Osteoblast (primary cell): ENCODE results near the gene EPS8L2. TPM values are rescaled to one million over a fixed set of nuclear protein-coding genes. Genes with fewer than 3 reads are reported as not detected.

ENCODE experiments used
- DNase-seq: peaks from one replicate; pipeline ENCODE4 v3.0.0; 2011; ENCODE audit warnings: low spot score, mixed read lengths; ENCODE audit not compliant: insufficient read length; ENCODE audit errors: missing footprints
- H2AFZ ChIP-seq: 2 replicates; pipeline ENCODE4 v1.6.0; 2011; ENCODE audit warnings: mild to moderate bottlenecking, low read length
- H3K27ac ChIP-seq: 2 replicates; pipeline ENCODE4 v1.5.1; 2011; ENCODE audit warnings: mild to moderate bottlenecking, low read depth, low read length, moderate library complexity
- H3K27me3 ChIP-seq: 2 replicates; pipeline ENCODE4 v1.6.0; 2012; ENCODE audit warnings: mild to moderate bottlenecking, control low read depth, inconsistent platforms, low read length, moderate library complexity; ENCODE audit not compliant: insufficient read depth
- H3K36me3 ChIP-seq: 2 replicates; pipeline ENCODE4 v1.5.1; 2011; ENCODE audit warnings: mild to moderate bottlenecking, low read length, control low read depth, moderate library complexity; ENCODE audit not compliant: insufficient read depth
- H3K4me1 ChIP-seq: 2 replicates; pipeline ENCODE4 v1.5.1; 2011; ENCODE audit warnings: mild to moderate bottlenecking, low read length, control low read depth, moderate library complexity; ENCODE audit not compliant: insufficient read depth
- H3K4me2 ChIP-seq: 2 replicates; pipeline ENCODE4 v1.6.0; 2011; ENCODE audit warnings: mild to moderate bottlenecking, low read length; ENCODE audit not compliant: insufficient read depth
- H3K4me3 ChIP-seq: fragments of 200-600 bp; sonication (generic); 3 replicates; pipeline ENCODE4 v1.5.1; 2012; ENCODE audit warnings: mild to moderate bottlenecking, low read length, inconsistent platforms; ENCODE audit not compliant: insufficient read depth
- H3K79me2 ChIP-seq: 2 replicates; pipeline ENCODE4 v1.6.0; 2012; ENCODE audit warnings: mild to moderate bottlenecking, low read length, control low read depth, inconsistent platforms; ENCODE audit not compliant: insufficient read depth
- H3K9me3 ChIP-seq: 2 replicates; pipeline ENCODE4 v1.5.1; 2011; ENCODE audit warnings: low read depth, low read length, control low read depth
- H4K20me1 ChIP-seq: 2 replicates; pipeline ENCODE4 v1.6.0; 2012; ENCODE audit warnings: mild to moderate bottlenecking, low read length, control low read depth; ENCODE audit not compliant: insufficient read depth
- CTCF ChIP-seq: IDR thresholded peaks from 2 replicates; pipeline ENCODE4 v1.5.1; 2011; ENCODE audit warnings: mild to moderate bottlenecking, low read depth, low read length, moderate library complexity; ENCODE audit errors: extremely low read depth
- total RNA-seq: library from RNA; depleted of rRNA; stranded (reverse); fragments of >200 nt; gene quantifications from 2 replicates; pipeline ENCODE4 v1.2.3, GENCODE V29; 2012

The EPS8L2 gene
- total RNA-seq, 1 donor: 29.7 TPM

DNA sequence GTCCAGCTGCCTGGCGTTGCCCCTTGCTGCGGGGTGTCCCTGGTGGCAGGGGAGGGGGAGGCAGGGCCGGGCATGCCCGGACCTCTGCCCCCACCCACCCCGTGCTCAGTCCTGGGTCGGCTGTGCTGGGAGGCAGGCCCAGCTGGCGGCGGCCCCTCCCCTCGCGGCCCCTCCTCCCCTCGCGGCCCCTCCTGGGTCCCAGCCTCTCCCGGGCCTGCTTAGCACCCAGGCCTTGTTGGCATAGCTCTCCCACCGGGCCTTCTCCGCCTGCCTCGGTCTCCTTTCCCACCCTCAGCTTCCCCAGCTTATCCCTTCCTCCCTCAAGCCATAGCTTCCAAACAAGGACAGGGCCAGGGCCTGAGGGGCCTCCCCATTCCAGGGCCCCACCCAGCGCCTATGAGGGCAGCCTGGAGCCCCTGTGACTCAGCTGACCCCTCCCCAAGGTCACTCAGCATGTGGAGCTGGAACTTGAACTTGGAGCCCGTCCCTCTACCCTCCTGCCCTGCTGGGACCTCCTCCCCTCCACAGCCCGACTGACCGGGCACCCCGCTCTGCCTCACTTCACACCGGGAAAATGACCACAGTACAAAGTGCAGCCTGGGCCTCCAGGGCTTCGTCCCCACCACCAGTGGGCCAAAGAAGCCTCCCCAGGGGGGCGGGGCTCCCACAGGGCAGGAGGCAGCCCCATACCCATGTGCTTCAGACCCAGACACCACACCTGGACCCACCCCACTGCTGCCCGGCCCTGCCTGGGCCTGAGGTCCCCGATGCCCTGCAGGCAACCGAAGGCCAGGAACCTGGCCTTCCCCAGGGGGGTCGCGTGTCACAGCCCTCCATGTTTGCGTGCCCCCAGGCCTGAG lies 1.2 kb downstream of the EPS8L2 start:
- TF ChIP-seq CTCF: no peak
- H3K79me2 ChIP-seq: peaks cover 6% of the 10 kb centered on the region
- H3K4me2 ChIP-seq: peak overlapping the region; percentile 84
- no peak overlapping the region for H3K27ac ChIP-seq
- H3K36me3 ChIP-seq: no peaks in the 10 kb centered on the region
- peaks cover 19% of the 10 kb centered on the region for H3K4me1 ChIP-seq
- no peaks in the 10 kb centered on the region for H4K20me1 ChIP-seq
- DNase-seq: peak; percentile 95
- peak overlapping the region; percentile 65 for H2AFZ ChIP-seq
- H3K27me3 ChIP-seq: no peaks in the 10 kb centered on the region
- H3K9me3 ChIP-seq: no peaks in the 10 kb centered on the region
- H3K4me3 ChIP-seq: peak overlapping the region; percentile 78

- peak; percentile 72 for DNase-seq
- no peaks in the 10 kb centered on the region for H3K36me3 ChIP-seq
- TF ChIP-seq CTCF: no peak
- H3K9me3 ChIP-seq: no peaks in the 10 kb centered on the region
- H4K20me1 ChIP-seq: no peaks in the 10 kb centered on the region
- peaks cover 2% of the 10 kb centered on the region for H3K79me2 ChIP-seq
- H3K4me3 ChIP-seq: no peak overlapping the region
- H3K4me1 ChIP-seq: peaks cover 12% of the 10 kb centered on the region
- no peak overlapping the region for H3K4me2 ChIP-seq
- no peak overlapping the region for H3K27ac ChIP-seq
- no peaks in the 10 kb centered on the region for H3K27me3 ChIP-seq
- H2AFZ ChIP-seq: no peak overlapping the region
These were observed 1.9 kb downstream of the EPS8L2 start for GRCh38 chr11:707817-708420.

DNA sequence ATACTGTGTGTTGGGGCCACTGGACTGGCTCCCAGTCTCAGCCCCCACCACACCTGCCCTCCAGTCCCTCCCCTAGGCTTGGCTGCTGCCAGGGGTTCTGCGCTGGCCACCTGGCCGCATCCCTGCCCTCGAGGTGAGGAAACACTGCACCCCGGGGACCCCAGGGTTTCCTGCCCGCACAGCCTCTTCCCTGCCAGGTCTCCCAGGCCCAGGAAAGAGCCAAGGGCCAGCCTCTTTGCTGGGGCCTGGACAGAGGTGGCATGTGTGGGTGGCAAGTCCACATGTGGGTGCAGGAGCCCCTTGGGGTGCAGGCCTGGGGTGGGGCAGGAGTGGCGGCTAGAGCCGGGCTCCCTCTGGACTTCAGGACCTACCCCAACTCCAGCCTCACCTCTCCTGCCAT lies 2.5 kb downstream of the EPS8L2 start:
- no peak for TF ChIP-seq CTCF
- no peak overlapping the region for H3K4me3 ChIP-seq
- no peaks in the 10 kb centered on the region for H3K9me3 ChIP-seq
- peak; percentile 88 for DNase-seq
- peaks cover 10% of the 10 kb centered on the region for H3K4me1 ChIP-seq
- H4K20me1 ChIP-seq: no peaks in the 10 kb centered on the region
- H2AFZ ChIP-seq: no peak overlapping the region
- H3K36me3 ChIP-seq: no peaks in the 10 kb centered on the region
- H3K79me2 ChIP-seq: peaks cover 2% of the 10 kb centered on the region
- H3K27ac ChIP-seq: no peak overlapping the region
- H3K27me3 ChIP-seq: no peaks in the 10 kb centered on the region
- H3K4me2 ChIP-seq: no peak overlapping the region
